HepG2 (cell line): ENCODE results near the gene ATP10A. TPM values are rescaled to one million over a fixed set of nuclear protein-coding genes. Genes with fewer than 3 reads are reported as not detected.

Experiments
- ATAC-seq: fragments of 200-7000 bp; cut with Tn5 transposase; 3 replicates; pipeline ENCODE4 v1.9.1; 2020; ENCODE audit warnings: mild to moderate bottlenecking, moderate library complexity
- BruUV-seq: library from RNA; stranded (reverse); fragments of 400-500 nt; replicated peaks from 2 replicates; lab custom pipeline; 2021; lab: Mats Ljungman, UMichigan
- CTCF ChIA-PET: fragments of 300-600 bp; formaldehyde crosslinking; extraction: SDS; loops from one replicate; lab custom pipeline; 2021; ENCODE audit warnings: low total read pairs, inconsistent platforms, low intra/inter-chr PET ratio; lab: Yijun Ruan, JAX
- POLR2A ChIA-PET: fragments of 350-600 bp; sonication (Branson Sonifier 250); formaldehyde crosslinking; loops from one replicate; lab custom pipeline; 2020; ENCODE audit warnings: antibody characterized with exemption, inconsistent platforms; lab: Yijun Ruan, JAX
- DNase-seq: peaks from one replicate; pipeline ENCODE4 v3.0.0-alpha.2; 2015; ENCODE audit warnings: low spot score
- FAIRE-seq: peaks from 3 replicates; lab custom pipeline; 2011; peaks lifted over from hg19 to GRCh38; lab: Jason Lieb, UNC
- H2AFZ ChIP-seq: one replicate; pipeline ENCODE4 v1.6.1; 2011; ENCODE audit warnings: low read length, inconsistent platforms
- H3K27ac ChIP-seq: fragments of 300-600 bp; 3 replicates; pipeline ENCODE4 v1.8.0; 2011; ENCODE audit warnings: mixed run types, mild to moderate bottlenecking, mixed read lengths, low read length, inconsistent platforms; ENCODE audit not compliant: insufficient read depth; ENCODE audit errors: extremely low read length
- H3K27me3 ChIP-seq, 2 experiments: fragments of 200-600 bp in 1 of 2; 2 replicates in 1 of 2; 3 replicates in 1 of 2; pipeline versions ENCODE4 v1.6.0 to v1.8.0; 2011; ENCODE audit warnings: low read length in 2 of 2, mild to moderate bottlenecking in 2 of 2, moderate library complexity in 2 of 2, inconsistent platforms in 1 of 2; ENCODE audit not compliant: insufficient read depth in 2 of 2, control insufficient read depth in 1 of 2
- H3K36me3 ChIP-seq, 2 experiments: fragments of 200-600 bp in 1 of 2; replicated peaks in 1 of 2; 2 replicates in 1 of 2; 3 replicates in 1 of 2; pipeline versions ENCODE4 v1.5.1 to v1.8.0; 2011; ENCODE audit warnings: low read length in 2 of 2, inconsistent platforms in 1 of 2; ENCODE audit not compliant: insufficient read depth in 2 of 2, control insufficient read depth in 1 of 2
- H3K4me1 ChIP-seq: 2 replicates; pipeline ENCODE4 v1.5.1; 2012; ENCODE audit warnings: low read length, inconsistent platforms; ENCODE audit not compliant: insufficient read depth
- H3K4me2 ChIP-seq: 2 replicates; pipeline ENCODE4 v1.6.0; 2011; ENCODE audit warnings: low read depth, low read length, inconsistent platforms
- H3K4me3 ChIP-seq, 3 experiments: fragments of 200-600 bp in 1 of 3; sonication (generic), shearing (Covaris generic) in 1 of 3; replicated peaks in 1 of 3; 2 replicates each; pipeline ENCODE4 v1.5.1; 2011 to 2016; ENCODE audit warnings: low read length in 3 of 3, inconsistent platforms in 2 of 3, low read depth in 2 of 3, mild to moderate bottlenecking in 2 of 3, control low read depth in 1 of 3, mixed read lengths in 1 of 3; ENCODE audit not compliant: insufficient read depth in 1 of 3
- H3K79me2 ChIP-seq: one replicate; pipeline ENCODE4 v1.6.1; 2011; ENCODE audit warnings: low read length, inconsistent platforms; ENCODE audit not compliant: insufficient read depth
- H3K9ac ChIP-seq: 2 replicates; pipeline ENCODE4 v1.6.0; 2011; ENCODE audit warnings: mild to moderate bottlenecking, low read depth, low read length, inconsistent platforms; ENCODE audit not compliant: insufficient read depth
- H3K9me3 ChIP-seq: 2 replicates; pipeline ENCODE4 v1.5.1; 2012; ENCODE audit warnings: mild to moderate bottlenecking, low read length
- H4K20me1 ChIP-seq: 2 replicates; pipeline ENCODE4 v1.6.0; 2011; ENCODE audit warnings: inconsistent platforms, mild to moderate bottlenecking, low read length, moderate library complexity; ENCODE audit not compliant: insufficient read depth
- DPF2 ChIP-seq: sonication (generic); formaldehyde crosslinking; IDR thresholded peaks from 2 replicates; pipeline ENCODE4 v1.4.0; 2020; ENCODE audit warnings: mild to moderate bottlenecking, low read depth, missing genetic modification reagents, borderline replicate concordance
- EZH2 ChIP-seq: conservative IDR thresholded peaks from 2 replicates; pipeline ENCODE4 v1.6.1; 2012; ENCODE audit warnings: mild to moderate bottlenecking, low read depth, low read length, moderate library complexity
- MEIS2 ChIP-seq: sonication (generic); formaldehyde crosslinking; IDR thresholded peaks from 2 replicates; pipeline ENCODE4 v1.9.0; 2021; ENCODE audit warnings: mild to moderate bottlenecking, missing genetic modification reagents
- NAIF1 ChIP-seq: sonication (generic); formaldehyde crosslinking; IDR thresholded peaks from 2 replicates; pipeline ENCODE4 v1.5.0; 2020; ENCODE audit warnings: mild to moderate bottlenecking, missing genetic modification reagents, borderline replicate concordance
- NR3C1 ChIP-seq: sonication (generic); formaldehyde crosslinking; IDR thresholded peaks from 2 replicates; pipeline ENCODE4 v1.4.0; 2020; ENCODE audit warnings: missing genetic modification reagents
- PLRG1 ChIP-seq: fragments of 450-650 bp; conservative IDR thresholded peaks from 2 replicates; pipeline ENCODE4 v1.6.1; 2016
- RFXAP ChIP-seq: sonication (generic); formaldehyde crosslinking; IDR thresholded peaks from 2 replicates; pipeline ENCODE4 v1.4.0; 2020; ENCODE audit warnings: missing genetic modification reagents, borderline replicate concordance
- TGIF2 ChIP-seq: IDR thresholded peaks from 2 replicates; pipeline ENCODE4 v1.6.1; 2016; ENCODE audit warnings: control low read depth, missing compliant biosample characterization
- TRAFD1 ChIP-seq: sonication (generic); formaldehyde crosslinking; IDR thresholded peaks from 2 replicates; pipeline ENCODE4 v1.5.1; 2020; ENCODE audit warnings: missing genetic modification reagents, mild to moderate bottlenecking, borderline replicate concordance
- ZNF512 ChIP-seq: sonication (generic); formaldehyde crosslinking; IDR thresholded peaks from 2 replicates; pipeline ENCODE4 v1.4.0; 2020; ENCODE audit warnings: mild to moderate bottlenecking, missing genetic modification reagents
- ZNF615 ChIP-seq: sonication (generic); formaldehyde crosslinking; IDR thresholded peaks from 2 replicates; pipeline ENCODE4 v1.5.0; 2020; ENCODE audit warnings: mild to moderate bottlenecking, missing genetic modification reagents, borderline replicate concordance
- ZNF740 ChIP-seq: sonication (generic); formaldehyde crosslinking; IDR thresholded peaks from 2 replicates; pipeline ENCODE4 v1.4.0; 2020; ENCODE audit warnings: missing genetic modification reagents
- ZNF776 ChIP-seq: sonication (generic); formaldehyde crosslinking; IDR thresholded peaks from 2 replicates; pipeline ENCODE4 v1.4.0; 2020; ENCODE audit warnings: mild to moderate bottlenecking, missing genetic modification reagents
- ZSCAN21 ChIP-seq: sonication (generic); formaldehyde crosslinking; IDR thresholded peaks from 2 replicates; pipeline ENCODE4 v1.8.0; 2022; ENCODE audit warnings: mild to moderate bottlenecking, missing genetic modification reagents, moderate library complexity, borderline replicate concordance
- WGBS: methylation state at CpG from one replicate; pipeline ENCODE4 v1.1.6; 2017; ENCODE audit warnings: low lambda C conversion rate; 5-methylcytosine and 5-hydroxymethylcytosine counted together
- in situ Hi-C: cut with HindIII; loops from 2 replicates; pipeline ENCODE4 v1.10.0; 2017; ENCODE audit warnings: low pct_unique_long_range_greater_than_20kb; ENCODE audit not compliant: extremely low pct_ligation_motif_present
- intact Hi-C: fragments of 100-400 bp; cut with micrococcal nuclease; formaldehyde crosslinking; loops from one replicate; pipeline ENCODE4 v1.10.0; 2022; ENCODE audit not compliant: unreplicated experiment
- polyA plus RNA-seq, 8 experiments: library from polyadenylated mRNA; depleted of rRNA in 3 of 8; stranded (reverse) in 7 of 8; unstranded in 1 of 8; fragments of >200 nt; fragmentation: Illumina TruSeq in 4 of 8; extraction: Trizol in 4 of 8; gene quantifications; 2 replicates each; pipeline versions ENCODE4 v1.2.1 to v1.2.3, GENCODE V29; 2011 to 2016; ENCODE audit warnings: low read depth in 4 of 8, missing spikeins in 1 of 8, mixed read lengths in 1 of 8; ENCODE audit not compliant: insufficient read depth in 1 of 8
- total RNA-seq, 5 experiments: library from RNA; depleted of rRNA; stranded (reverse); fragments of >200 nt; fragmentation: Illumina TruSeq; extraction: Trizol; gene quantifications; 2 replicates each; pipeline ENCODE4 v1.2.3, GENCODE V29; 2016; ENCODE audit warnings: low read depth in 1 of 5

Gene ATP10A
- total and polyA plus RNA-seq, 2 of the 13 experiments (the other 11 are each of a cell fraction or from before 2014, with no cell fraction given) = 0.58 to 4.2 TPM

- FAIRE-seq = no peak
- BruUV-seq = no TSS peak
- Histone ChIP-seq H3K79me2 (no peaks in the 10 kb centered on the region), H3K4me2 (no peak overlapping the region), H3K9me3 (no peaks in the 10 kb centered on the region), H3K27ac (no peak overlapping the region), H3K4me3 (no peak overlapping the region), H3K36me3 (no peaks in the 10 kb centered on the region), H3K27me3 (no peaks in the 10 kb centered on the region; a peak in 1 of 5 replicates), H3K4me1 (no peaks in the 10 kb centered on the region), H4K20me1 (no peaks in the 10 kb centered on the region), H2AFZ (no peak overlapping the region), H3K9ac (no peak overlapping the region)
- in situ Hi-C loops = no loop called here
- no peak for TF ChIP-seq ZNF512
- TF ChIP-seq NAIF1 (CRISPR knock-in tag) = no peak
- no peak for TF ChIP-seq ZNF615
- no peak for TF ChIP-seq TGIF2 (CRISPR knock-in tag)
- no peak for TF ChIP-seq NR3C1 (CRISPR knock-in tag)
- no peak for TF ChIP-seq EZH2
- TF ChIP-seq PLRG1 = no peak
- no peak for TF ChIP-seq DPF2 (CRISPR knock-in tag)
- no peak for TF ChIP-seq RFXAP
- TF ChIP-seq TRAFD1 (CRISPR knock-in tag) = no peak
- no peak for TF ChIP-seq ZSCAN21 (CRISPR knock-in tag)
- TF ChIP-seq ZNF740 (CRISPR knock-in tag) = no peak
- no peak for TF ChIP-seq MEIS2 (CRISPR knock-in tag)
- no peak for TF ChIP-seq ZNF776 (CRISPR knock-in tag)
- DNase-seq = no peak
- no peak for ATAC-seq
- 49% methylated on average over 3 of the region's 3 CpGs for WGBS
- intact Hi-C loops = no loop called here
- POLR2A ChIA-PET = no interaction called here
- CTCF ChIA-PET = no interaction called here
These were observed 50.3 kb downstream of the ATP10A start for GRCh38 chr15:25812845-25813244.
